ENCODE results near the gene BMPR2.
"Not testable (repeated sequence)": the region's sequence is repeated elsewhere in the genome, so short reads cannot be mapped to it uniquely, and the experiment has no call there.

BMPR2 gene

GRCh38 chr2:202510911-202511310 is 134.8 kb downstream of the BMPR2 start:
- TF ChIP-seq, protein P1, sequence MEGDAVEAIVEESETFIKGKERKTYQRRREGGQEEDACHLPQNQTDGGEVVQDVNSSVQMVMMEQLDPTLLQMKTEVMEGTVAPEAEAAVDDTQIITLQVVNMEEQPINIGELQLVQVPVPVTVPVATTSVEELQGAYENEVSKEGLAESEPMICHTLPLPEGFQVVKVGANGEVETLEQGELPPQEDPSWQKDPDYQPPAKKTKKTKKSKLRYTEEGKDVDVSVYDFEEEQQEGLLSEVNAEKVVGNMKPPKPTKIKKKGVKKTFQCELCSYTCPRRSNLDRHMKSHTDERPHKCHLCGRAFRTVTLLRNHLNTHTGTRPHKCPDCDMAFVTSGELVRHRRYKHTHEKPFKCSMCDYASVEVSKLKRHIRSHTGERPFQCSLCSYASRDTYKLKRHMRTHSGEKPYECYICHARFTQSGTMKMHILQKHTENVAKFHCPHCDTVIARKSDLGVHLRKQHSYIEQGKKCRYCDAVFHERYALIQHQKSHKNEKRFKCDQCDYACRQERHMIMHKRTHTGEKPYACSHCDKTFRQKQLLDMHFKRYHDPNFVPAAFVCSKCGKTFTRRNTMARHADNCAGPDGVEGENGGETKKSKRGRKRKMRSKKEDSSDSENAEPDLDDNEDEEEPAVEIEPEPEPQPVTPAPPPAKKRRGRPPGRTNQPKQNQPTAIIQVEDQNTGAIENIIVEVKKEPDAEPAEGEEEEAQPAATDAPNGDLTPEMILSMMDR (conservative IDR thresholded peaks at IDR 0.05; ENCODE audit: low read depth, low read length): no peak
- DNase-seq (ENCODE audit: low read depth): no peak
- H3K4me3 ChIP-seq (ENCODE audit: low read length): no peak overlapping the region

DNA sequence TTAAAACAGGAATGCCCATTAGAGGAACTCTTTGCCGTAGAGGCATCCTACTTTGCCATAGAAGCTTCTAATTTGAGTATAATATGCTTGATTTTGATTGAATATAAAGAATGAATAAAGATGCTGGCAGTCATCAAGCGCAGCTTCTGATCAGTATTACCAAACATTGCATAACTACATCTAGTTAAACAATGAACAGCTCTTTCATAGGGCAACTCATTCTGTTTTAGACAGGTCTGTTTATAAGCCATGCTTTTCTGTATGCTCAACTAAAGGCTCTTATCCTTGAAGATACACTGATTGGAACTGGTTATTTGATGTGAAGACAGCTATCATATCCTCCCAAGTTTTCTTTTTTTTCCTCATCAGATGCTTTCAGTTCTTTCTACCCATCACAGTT is 136.0 kb downstream of the BMPR2 start:
- H3K4me3 ChIP-seq (ENCODE audit: low read length): no peak overlapping the region
- no peak for DNase-seq (ENCODE audit: low read depth)
- TF ChIP-seq, protein P1 (conservative IDR thresholded peaks at IDR 0.05; ENCODE audit: low read depth, low read length): no peak

DNA sequence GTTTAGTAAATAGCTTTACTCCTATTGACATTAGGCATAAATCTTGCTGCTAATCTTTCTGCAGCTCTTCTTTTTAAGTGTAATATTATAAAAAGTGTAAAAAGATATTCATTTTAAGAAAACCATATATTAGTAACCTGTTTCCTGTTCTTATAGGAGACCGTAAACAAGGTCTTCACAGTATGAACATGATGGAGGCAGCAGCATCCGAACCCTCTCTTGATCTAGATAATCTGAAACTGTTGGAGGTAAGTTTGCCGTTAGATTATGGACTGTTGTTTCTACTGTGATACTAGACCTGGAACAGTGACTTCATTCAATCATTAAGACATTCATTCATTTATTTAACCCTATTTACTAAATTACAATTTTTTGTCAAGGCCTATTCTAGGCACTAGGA is 138.6 kb downstream of the BMPR2 start:
- DNase-seq (ENCODE audit: low read depth): no peak
- H3K4me3 ChIP-seq (ENCODE audit: low read length): no peak overlapping the region
- TF ChIP-seq, protein P1 (conservative IDR thresholded peaks at IDR 0.05; ENCODE audit: low read depth, low read length): no peak

DNA sequence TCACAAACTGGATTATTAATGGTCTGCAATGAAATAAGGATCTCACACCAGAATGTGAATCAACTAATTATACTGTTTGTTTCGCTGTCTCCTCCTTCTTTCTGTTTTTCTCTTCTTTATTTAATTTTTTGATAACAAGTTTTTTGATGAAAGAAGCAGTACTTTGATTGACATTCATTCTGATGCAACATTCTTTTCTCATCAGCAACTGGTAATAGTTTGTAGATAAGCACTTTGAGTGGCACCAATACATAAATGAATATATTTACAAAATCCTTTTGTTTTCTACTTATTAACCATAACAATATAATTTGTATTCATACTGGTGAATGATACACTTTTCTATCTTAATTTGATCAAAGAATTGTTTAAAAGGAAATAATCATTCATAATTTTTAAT is 143.3 kb downstream of the BMPR2 start:
- no peak overlapping the region for H3K4me3 ChIP-seq (ENCODE audit: low read length)
- no peak for DNase-seq (ENCODE audit: low read depth)
- TF ChIP-seq, protein P1 (conservative IDR thresholded peaks at IDR 0.05; ENCODE audit: low read depth, low read length): no peak

GRCh38 chr2:202521470-202521869 is 145.3 kb downstream of the BMPR2 start:
- H3K4me3 ChIP-seq (ENCODE audit: low read length): no peak overlapping the region
- no peak for DNase-seq (ENCODE audit: low read depth)
- TF ChIP-seq, protein P1 (conservative IDR thresholded peaks at IDR 0.05; ENCODE audit: low read depth, low read length): no peak

GRCh38 chr2:202529389-202529788 is 153.3 kb downstream of the BMPR2 start:
- no peak for DNase-seq (ENCODE audit: low read depth)
- no peak overlapping the region for H3K4me3 ChIP-seq (ENCODE audit: low read length)
- TF ChIP-seq, protein P1 (conservative IDR thresholded peaks at IDR 0.05; ENCODE audit: low read depth, low read length): no peak

- DNase-seq (ENCODE audit: low read depth): no peak
- TF ChIP-seq, protein P1 (conservative IDR thresholded peaks at IDR 0.05; ENCODE audit: low read depth, low read length): no peak
- H3K4me3 ChIP-seq (ENCODE audit: low read length): no peak overlapping the region
Measured at GRCh38 chr2:202530038-202530437, 153.9 kb downstream of the BMPR2 start.

DNA sequence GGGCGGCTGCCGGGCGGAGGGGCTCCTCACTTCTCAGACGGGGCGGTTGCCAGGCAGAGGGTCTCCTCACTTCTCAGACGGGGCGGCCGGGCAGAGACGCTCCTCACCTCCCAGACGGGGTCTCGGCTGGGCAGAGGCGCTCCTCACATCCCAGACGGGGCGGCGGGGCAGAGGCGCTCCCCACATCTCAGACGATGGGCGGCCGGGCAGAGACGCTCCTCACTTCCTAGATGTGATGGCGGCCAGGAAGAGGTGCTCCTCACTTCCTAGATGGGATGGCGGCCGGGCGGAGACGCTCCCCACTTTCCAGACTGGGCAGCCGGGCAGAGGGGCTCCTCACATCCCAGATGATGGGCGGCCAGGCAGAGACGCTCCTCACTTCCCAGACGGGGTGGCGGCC is 159.2 kb downstream of the BMPR2 start:
- DNase-seq (ENCODE audit: low read depth); H3K4me3 ChIP-seq (ENCODE audit: low read length): not testable (repeated sequence)
